ENCODE data around the gene PRKCB.

PRKCB gene

DNA sequence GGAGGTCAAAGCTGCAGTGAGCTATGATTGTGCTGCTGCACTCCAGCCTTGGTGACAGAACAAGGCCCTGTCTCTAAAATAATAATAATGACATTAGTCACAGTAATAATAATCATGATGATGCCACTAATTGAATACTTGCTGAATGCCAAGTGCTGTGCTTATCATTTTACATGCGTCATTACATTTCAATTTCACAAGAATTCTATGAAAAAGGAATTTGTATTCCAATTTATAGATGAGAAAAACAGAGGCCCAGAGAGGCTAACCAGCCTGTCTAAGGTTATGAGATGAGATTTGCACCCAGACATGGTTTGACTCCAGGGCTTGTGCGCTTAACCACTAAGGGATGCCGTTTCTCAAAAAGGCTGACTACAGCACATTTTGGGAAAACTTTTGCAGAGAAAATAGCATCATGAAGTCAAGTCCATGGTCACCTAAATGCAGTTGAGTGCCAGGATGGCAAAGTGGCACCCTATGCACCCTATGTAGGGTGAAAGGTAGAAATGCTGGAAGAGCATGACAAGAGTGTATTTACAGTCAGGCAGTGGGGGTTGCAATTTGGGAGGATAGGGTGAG lies 276.0 kb downstream of the PRKCB start:
- H3K4me3 ChIP-seq, result no peak overlapping the region
- H4K20me1 ChIP-seq, result no peaks in the 10 kb centered on the region
- H3K36me3 ChIP-seq, result no peaks in the 10 kb centered on the region
- H3K27ac ChIP-seq, result no peak overlapping the region
- H3K9me3 ChIP-seq, result no peaks in the 10 kb centered on the region
- TF ChIP-seq Cebpa-rat (IDR thresholded peaks at IDR 0.05), result no peak
- no peaks in the 10 kb centered on the region for H3K27me3 ChIP-seq
- no peak overlapping the region for H3K9ac ChIP-seq
- no peak overlapping the region for H3K4me2 ChIP-seq
- no peaks in the 10 kb centered on the region for H3K4me1 ChIP-seq

DNA sequence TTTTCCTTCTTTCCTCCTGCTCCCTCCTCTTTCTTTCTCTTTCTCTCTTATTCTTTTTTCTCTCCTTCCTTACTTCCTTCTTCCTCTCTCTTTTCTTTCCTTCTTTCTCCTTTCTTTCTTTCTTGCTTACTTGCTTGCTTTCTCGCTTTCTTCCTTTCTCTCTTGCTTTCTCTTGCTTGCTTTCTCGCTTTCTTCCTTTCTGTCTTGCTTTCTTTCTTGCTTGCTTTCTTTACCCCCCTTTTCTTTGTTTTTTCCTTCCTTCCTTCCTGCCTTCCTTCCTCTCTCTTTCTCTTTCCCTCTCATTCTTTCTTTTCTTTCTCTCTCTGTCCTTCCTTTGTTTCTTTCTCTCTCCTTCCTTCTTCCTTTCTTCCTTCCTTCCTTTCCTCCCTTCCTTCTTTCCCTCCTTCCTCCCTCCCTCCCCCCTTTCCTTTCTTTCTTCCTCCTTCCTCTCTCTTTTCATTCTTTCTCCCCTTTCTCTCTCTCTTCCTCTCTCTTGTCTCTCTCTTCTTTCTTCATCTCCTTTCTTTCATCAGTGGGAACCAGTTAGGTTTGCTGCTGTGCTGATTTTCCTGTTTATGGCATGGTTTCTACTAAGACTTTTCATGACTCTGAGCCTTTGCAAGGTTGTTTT lies 277.4 kb downstream of the PRKCB start:
- H3K27ac ChIP-seq, result no peak overlapping the region
- no peaks in the 10 kb centered on the region for H3K27me3 ChIP-seq
- no peaks in the 10 kb centered on the region for H4K20me1 ChIP-seq
- no peak for TF ChIP-seq Cebpa-rat (IDR thresholded peaks at IDR 0.05)
- no peaks in the 10 kb centered on the region for H3K9me3 ChIP-seq
- no peak overlapping the region for H3K4me2 ChIP-seq
- H3K4me3 ChIP-seq, result no peak overlapping the region
- no peaks in the 10 kb centered on the region for H3K36me3 ChIP-seq
- H3K4me1 ChIP-seq, result no peaks in the 10 kb centered on the region
- H3K9ac ChIP-seq, result no peak overlapping the region

DNA sequence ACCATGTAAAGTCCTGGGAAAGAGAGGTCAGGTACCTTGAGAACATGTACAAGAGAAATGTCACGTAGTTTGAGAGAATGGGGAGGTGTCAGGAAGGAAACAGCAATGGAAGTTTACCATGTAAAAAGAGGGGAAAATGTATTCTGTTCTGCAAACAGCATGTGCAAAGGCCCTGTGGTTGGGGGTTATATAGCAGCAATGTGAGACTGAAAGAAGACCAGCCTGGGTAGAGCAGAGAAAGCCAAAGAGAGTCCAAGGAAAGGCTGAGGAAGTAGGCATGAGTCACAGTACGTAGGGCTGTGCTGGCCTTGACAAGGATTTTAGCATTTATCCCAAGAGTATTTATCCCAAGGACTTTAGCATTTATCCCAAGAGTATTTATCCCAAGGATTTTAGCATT lies 279.1 kb downstream of the PRKCB start:
- Histone ChIP-seq H3K4me1 (no peaks in the 10 kb centered on the region), H3K27ac (no peak overlapping the region), H3K4me2 (no peak overlapping the region), H3K9ac (no peak overlapping the region), H3K9me3 (no peaks in the 10 kb centered on the region), H4K20me1 (no peaks in the 10 kb centered on the region), H3K4me3 (no peak overlapping the region), H3K27me3 (no peaks in the 10 kb centered on the region), H3K36me3 (no peaks in the 10 kb centered on the region)
- no peak for TF ChIP-seq Cebpa-rat (IDR thresholded peaks at IDR 0.05)

DNA sequence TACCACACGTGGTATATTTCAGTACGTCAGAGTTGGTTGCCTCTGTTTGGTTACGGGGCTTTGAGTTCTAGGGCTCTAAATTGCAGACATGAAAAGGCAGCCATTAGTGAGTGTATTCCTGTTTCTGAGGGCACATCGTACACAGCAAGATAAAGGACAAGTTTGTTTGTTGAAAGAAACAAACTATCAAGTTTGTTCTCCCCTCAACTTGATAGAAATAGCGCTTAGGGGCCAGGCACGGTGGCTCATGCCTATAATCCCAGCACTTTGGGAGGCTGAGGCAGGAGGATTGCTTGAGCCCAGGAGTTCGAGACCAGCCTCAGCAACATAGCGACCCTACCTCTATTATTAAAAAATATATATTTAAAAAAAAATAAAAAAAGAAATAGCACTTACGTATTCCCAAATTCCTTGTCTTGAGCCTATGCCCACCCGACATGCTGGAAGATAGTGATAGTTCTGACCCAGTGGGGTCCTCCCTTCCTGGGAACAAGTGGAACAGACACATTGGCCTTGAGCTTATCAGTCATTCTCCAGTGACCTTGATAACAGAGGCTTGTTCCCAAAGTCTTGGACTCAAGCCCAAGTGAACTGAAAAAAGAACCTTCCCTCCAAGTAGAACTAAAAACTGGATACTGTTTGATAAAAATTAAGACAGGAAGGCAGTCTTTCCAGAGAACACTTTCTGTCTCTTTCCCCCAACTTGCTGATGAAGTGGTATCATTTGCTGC lies 280.4 kb downstream of the PRKCB start:
- Histone ChIP-seq H3K4me3 (no peak overlapping the region), H4K20me1 (no peaks in the 10 kb centered on the region), H3K9me3 (no peaks in the 10 kb centered on the region), H3K27me3 (no peaks in the 10 kb centered on the region), H3K9ac (no peak overlapping the region), H3K27ac (no peak overlapping the region), H3K36me3 (no peaks in the 10 kb centered on the region), H3K4me2 (no peak overlapping the region), H3K4me1 (no peaks in the 10 kb centered on the region)
- TF ChIP-seq Cebpa-rat (IDR thresholded peaks at IDR 0.05), result no peak

DNA sequence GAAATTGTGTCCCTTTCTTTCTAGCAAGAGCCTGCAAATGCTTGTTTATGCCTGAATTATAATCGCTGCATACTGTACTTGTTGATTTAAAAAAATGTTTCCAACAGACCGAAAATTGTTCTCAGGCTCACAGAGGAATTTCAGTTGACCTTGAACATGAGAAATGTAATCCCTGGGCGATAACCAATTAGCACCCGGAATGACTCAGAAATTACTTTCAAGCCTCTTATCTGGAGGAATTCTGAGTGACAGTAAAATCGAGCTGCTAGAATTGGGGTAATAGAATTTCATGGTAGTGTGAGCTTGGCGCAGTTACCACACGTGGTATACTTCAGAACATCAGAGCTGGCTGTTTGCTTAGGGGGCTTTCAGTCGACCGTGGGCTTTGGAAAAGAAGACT lies 281.2 kb downstream of the PRKCB start:
- no peaks in the 10 kb centered on the region for H3K4me1 ChIP-seq
- no peak overlapping the region for H3K9ac ChIP-seq
- H3K27me3 ChIP-seq, result no peaks in the 10 kb centered on the region
- no peak overlapping the region for H3K4me2 ChIP-seq
- no peaks in the 10 kb centered on the region for H4K20me1 ChIP-seq
- H3K9me3 ChIP-seq, result no peaks in the 10 kb centered on the region
- no peak overlapping the region for H3K27ac ChIP-seq
- no peak for TF ChIP-seq Cebpa-rat (IDR thresholded peaks at IDR 0.05)
- H3K36me3 ChIP-seq, result no peaks in the 10 kb centered on the region
- H3K4me3 ChIP-seq, result no peak overlapping the region

DNA sequence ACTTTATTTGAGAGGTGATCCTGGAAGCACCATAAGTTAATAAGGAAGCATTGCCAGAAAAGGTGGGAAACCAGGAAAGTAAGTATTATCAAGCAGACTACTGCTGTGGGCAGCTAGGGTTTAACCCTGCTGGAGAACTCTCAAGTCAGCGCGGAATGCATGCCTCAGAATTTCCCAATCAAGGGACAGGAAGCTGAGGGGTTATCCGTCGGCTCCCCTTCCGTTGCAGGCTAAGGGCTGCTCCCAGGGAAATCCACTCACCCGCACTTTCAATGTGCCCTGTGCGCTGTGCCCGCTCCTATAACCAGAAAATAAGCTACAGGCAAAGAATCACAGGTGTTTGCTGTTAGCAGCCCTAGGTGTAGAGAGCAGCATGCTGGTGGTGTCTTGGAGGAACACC lies 281.9 kb downstream of the PRKCB start:
- Histone ChIP-seq H3K4me3 (no peak overlapping the region), H3K9me3 (no peaks in the 10 kb centered on the region), H3K9ac (no peak overlapping the region), H3K4me2 (no peak overlapping the region), H3K27ac (no peak overlapping the region), H4K20me1 (no peaks in the 10 kb centered on the region), H3K4me1 (no peaks in the 10 kb centered on the region), H3K36me3 (no peaks in the 10 kb centered on the region), H3K27me3 (no peaks in the 10 kb centered on the region)
- TF ChIP-seq Cebpa-rat (IDR thresholded peaks at IDR 0.05), result no peak

DNA sequence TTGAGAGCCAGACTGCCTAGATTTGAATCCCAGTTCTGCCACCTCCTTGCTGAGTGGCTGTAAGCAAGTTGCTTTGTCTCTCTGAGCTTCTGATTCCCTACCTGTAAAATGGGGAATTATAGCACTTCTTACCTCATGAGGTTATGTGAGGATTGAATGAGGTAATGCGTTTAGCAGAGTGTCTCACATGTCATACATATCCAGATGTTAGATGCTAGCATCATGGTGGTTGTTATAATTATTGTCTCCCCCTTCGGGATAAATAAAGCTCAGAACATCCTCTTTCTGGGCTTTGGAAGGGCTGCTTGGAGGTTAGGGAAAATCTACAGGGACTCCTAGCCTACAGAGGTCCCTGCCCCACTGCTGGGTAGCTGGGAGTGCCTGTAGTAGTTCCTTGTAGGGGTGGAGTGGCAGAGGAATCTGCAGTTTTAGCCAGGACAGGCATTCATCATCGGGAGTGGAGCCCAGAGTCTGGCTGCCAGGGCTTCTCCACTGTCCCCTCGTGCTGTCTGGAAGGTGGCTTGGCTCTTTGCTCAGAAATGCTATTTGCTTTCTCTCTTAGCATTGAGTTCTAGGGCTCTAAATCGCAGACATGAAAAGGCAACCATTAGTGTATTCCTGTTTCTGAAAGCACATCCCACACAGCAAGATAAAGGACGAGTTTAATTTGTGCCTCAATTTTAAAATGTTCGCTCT lies 282.5 kb downstream of the PRKCB start:
- Histone ChIP-seq H3K4me2 (no peak overlapping the region), H4K20me1 (no peaks in the 10 kb centered on the region), H3K4me1 (no peaks in the 10 kb centered on the region), H3K9me3 (no peaks in the 10 kb centered on the region), H3K36me3 (no peaks in the 10 kb centered on the region), H3K27me3 (no peaks in the 10 kb centered on the region), H3K4me3 (no peak overlapping the region), H3K27ac (no peak overlapping the region), H3K9ac (no peak overlapping the region)
- TF ChIP-seq Cebpa-rat (IDR thresholded peaks at IDR 0.05), result no peak

DNA sequence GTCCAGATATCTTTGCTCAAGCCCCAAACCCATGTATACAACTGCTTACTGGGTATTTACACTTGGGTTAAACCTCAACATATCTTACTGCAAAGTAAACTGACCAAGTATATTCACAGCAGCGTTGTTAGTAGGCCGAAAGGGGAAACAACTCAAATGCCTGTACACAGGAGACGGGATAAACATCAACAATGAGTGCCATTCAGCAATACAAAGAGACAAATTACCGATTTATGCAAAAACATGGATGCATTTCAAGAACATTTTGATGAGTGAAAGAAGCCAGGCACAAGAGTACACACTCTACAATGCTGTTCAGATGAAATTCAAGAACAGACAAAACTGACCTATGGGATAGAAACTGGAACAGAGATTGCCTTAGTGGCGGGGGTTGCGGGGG lies 284.0 kb downstream of the PRKCB start:
- H3K4me3 ChIP-seq, result no peak overlapping the region
- H3K27ac ChIP-seq, result no peak overlapping the region
- no peak overlapping the region for H3K4me2 ChIP-seq
- H3K4me1 ChIP-seq, result no peaks in the 10 kb centered on the region
- no peaks in the 10 kb centered on the region for H3K27me3 ChIP-seq
- H3K9ac ChIP-seq, result no peak overlapping the region
- no peak for TF ChIP-seq Cebpa-rat (IDR thresholded peaks at IDR 0.05)
- no peaks in the 10 kb centered on the region for H4K20me1 ChIP-seq
- no peaks in the 10 kb centered on the region for H3K9me3 ChIP-seq
- no peaks in the 10 kb centered on the region for H3K36me3 ChIP-seq

DNA sequence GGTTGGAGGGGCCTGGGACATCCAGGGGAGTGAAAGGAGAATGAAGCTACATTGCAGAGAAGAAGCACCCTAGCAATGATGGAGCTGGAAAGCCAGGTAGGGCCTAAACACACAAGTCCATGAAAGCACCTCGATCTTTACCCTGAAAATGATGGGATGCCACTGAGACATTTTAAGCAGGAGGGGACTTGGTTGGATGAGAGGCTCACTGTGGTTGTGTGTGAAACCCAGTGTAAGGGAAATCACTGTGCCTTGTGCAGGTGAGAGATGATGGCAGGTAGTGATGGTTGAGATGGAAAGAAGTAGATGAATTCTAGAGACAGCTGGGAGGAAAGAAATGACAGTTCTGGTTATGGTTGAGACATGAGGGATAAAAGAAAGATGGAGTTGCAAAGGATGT lies 287.5 kb downstream of the PRKCB start:
- H3K9ac ChIP-seq, result no peak overlapping the region
- H3K4me1 ChIP-seq, result no peaks in the 10 kb centered on the region
- H3K4me2 ChIP-seq, result no peak overlapping the region
- no peak overlapping the region for H3K4me3 ChIP-seq
- no peak for TF ChIP-seq Cebpa-rat (IDR thresholded peaks at IDR 0.05)
- no peaks in the 10 kb centered on the region for H3K9me3 ChIP-seq
- no peaks in the 10 kb centered on the region for H4K20me1 ChIP-seq
- H3K27me3 ChIP-seq, result no peaks in the 10 kb centered on the region
- no peaks in the 10 kb centered on the region for H3K36me3 ChIP-seq
- no peak overlapping the region for H3K27ac ChIP-seq

DNA sequence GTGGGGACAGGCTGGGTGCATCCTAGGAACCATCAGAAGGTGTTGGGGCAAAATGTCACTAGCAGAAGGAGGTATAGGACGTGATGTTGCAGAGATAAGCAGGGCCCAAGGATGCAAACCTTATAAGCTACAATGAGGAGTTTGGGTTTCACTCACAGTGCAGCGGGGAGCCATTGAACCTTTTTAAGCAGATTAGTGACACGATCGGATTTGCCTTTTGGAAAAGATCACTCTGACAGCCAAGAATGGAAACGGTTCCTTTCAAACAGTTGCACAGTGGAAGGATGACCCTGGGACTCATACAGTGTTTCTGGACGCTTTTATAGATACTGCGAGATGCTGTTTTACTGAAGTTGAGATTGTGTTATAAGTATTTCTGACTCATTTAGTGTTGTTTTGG lies 288.5 kb downstream of the PRKCB start:
- Histone ChIP-seq H3K4me2 (no peak overlapping the region), H4K20me1 (no peaks in the 10 kb centered on the region), H3K4me3 (no peak overlapping the region), H3K9me3 (no peaks in the 10 kb centered on the region), H3K27ac (no peak overlapping the region), H3K36me3 (no peaks in the 10 kb centered on the region), H3K27me3 (no peaks in the 10 kb centered on the region), H3K4me1 (no peaks in the 10 kb centered on the region), H3K9ac (no peak overlapping the region)
- no peak for TF ChIP-seq Cebpa-rat (IDR thresholded peaks at IDR 0.05)

Measured in BLaER1 (cell line).